Effector memory CD8-positive, alpha-beta T cell (primary cell): ENCODE data around the gene PSMB2.
A peak's percentile ranks its signal among the peaks of the same experiment; 100 is the strongest.

Experiments
- ATAC-seq: fragments of 150-1000 bp; cut with Tn5 transposase; replicated peaks from 2 replicates; pipeline ENCODE4 v1.10.0; 2021; ENCODE audit warnings: mild to moderate bottlenecking, moderate library complexity
- DNase-seq, 3 experiments: peaks; one replicate each; pipeline ENCODE4 v3.0.0; 2021
- H3K27ac Mint-ChIP-seq, 2 donors: one replicate each; pipeline ENCODE4 v1.8.0; 2022; ENCODE audit warnings: mild to moderate bottlenecking in 2 of 2, mixed read lengths in 2 of 2, moderate library complexity in 2 of 2
- H3K27me3 Mint-ChIP-seq, 2 donors: one replicate each; pipeline ENCODE4 v1.8.0; 2022; ENCODE audit warnings: mixed read lengths in 2 of 2
- H3K36me3 Mint-ChIP-seq: one replicate; pipeline ENCODE4 v1.8.0; 2022; ENCODE audit warnings: mild to moderate bottlenecking, moderate library complexity, mixed read lengths; ENCODE audit not compliant: insufficient read depth
- H3K4me1 Mint-ChIP-seq, 2 donors: one replicate each; pipeline ENCODE4 v1.8.0; 2022; ENCODE audit warnings: low read depth in 2 of 2, mixed read lengths in 2 of 2
- H3K4me3 Mint-ChIP-seq, 2 donors: one replicate each; pipeline ENCODE4 v1.8.0; 2022; ENCODE audit warnings: mild to moderate bottlenecking in 2 of 2, mixed read lengths in 2 of 2, moderate library complexity in 2 of 2
- H3K9me3 Mint-ChIP-seq, 2 donors: one replicate each; pipeline ENCODE4 v1.8.0; 2022; ENCODE audit warnings: mixed read lengths in 2 of 2

Gene PSMB2

DNA sequence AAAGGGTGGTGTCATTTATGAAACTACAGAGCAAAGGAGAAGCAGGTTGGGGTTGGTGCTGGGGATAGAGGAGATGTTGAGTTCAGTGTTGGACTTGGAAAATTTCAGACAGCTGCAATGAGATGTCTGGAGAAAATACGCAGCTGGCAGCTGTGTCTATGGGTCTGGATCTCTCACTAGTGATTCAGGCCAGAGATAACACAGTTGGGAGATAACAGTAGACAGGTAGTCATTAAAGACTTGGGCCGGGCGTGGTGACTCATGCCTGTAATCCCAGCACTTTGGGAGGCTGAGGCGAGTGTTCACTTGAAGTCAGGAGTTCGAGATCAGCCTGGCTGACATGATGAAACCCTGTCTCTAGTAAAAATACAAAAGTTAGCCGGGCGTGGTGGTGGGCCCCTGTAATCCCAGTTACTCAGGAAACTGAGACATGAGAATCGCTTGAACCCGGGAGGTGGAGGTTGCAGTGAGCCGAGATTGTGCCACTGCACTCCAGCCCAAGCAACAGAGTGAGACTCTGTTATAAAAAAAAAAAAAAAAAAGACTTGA is 70.7 kb downstream of the PSMB2 start:
- H3K4me1 Mint-ChIP-seq, result peaks cover 11 to 24% of the 10 kb centered on the region in 2 donors
- peak overlapping the region in 1 of 2 donors; percentile 10 for H3K27ac Mint-ChIP-seq
- no peak for ATAC-seq
- no peak for DNase-seq
- peaks cover 3% of the 10 kb centered on the region for H3K36me3 Mint-ChIP-seq
- no peaks in the 10 kb centered on the region for H3K9me3 Mint-ChIP-seq
- H3K4me3 Mint-ChIP-seq, result no peak overlapping the region
- H3K27me3 Mint-ChIP-seq, result no peaks in the 10 kb centered on the region

DNA sequence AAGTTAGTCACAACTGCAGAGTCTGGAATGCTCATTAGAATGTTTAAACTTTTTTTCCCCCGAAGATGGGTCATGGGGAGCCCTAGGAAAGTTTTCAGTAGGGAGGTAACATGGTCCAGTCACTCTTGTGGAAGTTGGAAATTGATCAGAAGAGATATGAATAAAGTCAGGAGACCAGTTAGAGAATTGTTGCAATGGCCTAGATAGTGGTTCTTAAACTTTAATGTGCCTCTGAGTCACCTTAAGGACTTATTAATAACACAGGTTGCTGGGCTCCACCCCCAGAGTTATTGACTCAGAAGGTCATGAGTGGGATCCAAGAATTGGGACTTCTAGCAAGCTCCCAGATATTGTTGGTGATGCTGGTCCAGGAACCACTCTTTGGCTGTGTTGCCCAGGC is 71.4 kb downstream of the PSMB2 start:
- Mint-ChIP-seq H3K36me3 (peaks cover 3% of the 10 kb centered on the region), H3K4me1 (peaks cover 6 to 19% of the 10 kb centered on the region in 2 donors), H3K27me3 (no peaks in the 10 kb centered on the region), H3K9me3 (no peaks in the 10 kb centered on the region), H3K27ac (peak overlapping the region in 1 of 2 donors; percentile 61), H3K4me3 (no peak overlapping the region)
- no peak for ATAC-seq
- DNase-seq, result no peak

DNA sequence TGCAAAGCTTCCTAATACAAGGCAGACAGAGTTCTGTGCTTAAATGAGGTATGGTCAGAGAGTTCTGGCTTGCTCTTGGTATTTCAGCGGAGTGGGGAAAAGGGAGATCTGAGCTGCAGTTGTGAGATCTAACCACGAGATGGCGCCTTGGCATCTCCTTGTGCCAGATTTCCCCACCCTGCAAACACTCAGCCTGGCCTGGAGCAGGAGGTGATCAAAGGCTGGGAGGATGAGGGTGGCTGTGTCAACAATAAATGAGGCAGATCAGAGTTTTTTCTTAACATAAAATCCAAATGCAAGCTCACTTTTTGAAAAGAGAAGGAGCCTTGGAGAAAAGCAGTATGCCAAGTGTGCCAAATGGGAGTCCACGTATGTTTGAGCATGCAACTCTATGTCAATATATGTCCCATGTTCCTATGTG is 72.3 kb downstream of the PSMB2 start:
- Mint-ChIP-seq H3K4me3 (no peak overlapping the region), H3K4me1 (peaks cover 14 to 27% of the 10 kb centered on the region in 2 donors), H3K9me3 (no peaks in the 10 kb centered on the region), H3K27me3 (no peaks in the 10 kb centered on the region), H3K27ac (no peak overlapping the region), H3K36me3 (peaks cover 3% of the 10 kb centered on the region)
- DNase-seq (peak; percentile 54 to 68 (median 58)), ATAC-seq (peak; percentile 61)

DNA sequence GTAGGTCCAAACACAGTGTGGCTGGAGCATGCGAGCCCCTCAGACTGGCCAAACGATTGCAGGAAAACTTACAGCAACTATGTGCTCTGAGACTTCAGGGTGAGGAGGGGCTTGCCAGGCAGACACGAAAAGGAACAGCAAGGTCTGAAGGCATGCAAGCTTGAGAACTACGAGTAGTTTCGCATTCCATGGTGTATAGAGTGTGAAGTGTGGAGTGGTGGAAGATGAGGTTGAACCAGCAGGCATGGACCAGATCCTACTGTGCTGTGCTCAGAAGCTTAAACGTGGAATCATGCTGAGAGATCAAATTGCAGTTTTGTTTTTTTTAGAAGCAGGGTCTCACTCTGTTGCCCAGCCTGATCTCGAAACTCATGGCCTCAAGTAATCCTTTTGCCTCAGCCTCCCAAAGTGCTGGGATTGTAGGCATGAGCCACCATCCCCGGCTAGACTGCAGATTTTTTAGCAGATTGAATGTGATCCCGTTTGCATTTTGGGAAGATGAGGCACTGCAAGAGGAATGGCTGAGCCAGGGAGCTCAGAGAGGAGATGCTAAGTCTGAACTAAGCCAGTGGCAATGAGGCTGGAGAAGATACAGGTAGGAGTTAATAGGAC is 73.3 kb downstream of the PSMB2 start:
- Mint-ChIP-seq H3K4me1 (peaks cover 14 to 27% of the 10 kb centered on the region in 2 donors), H3K9me3 (no peaks in the 10 kb centered on the region), H3K4me3 (no peak overlapping the region), H3K27me3 (no peaks in the 10 kb centered on the region), H3K27ac (no peak overlapping the region), H3K36me3 (peaks cover 3% of the 10 kb centered on the region)
- DNase-seq, result no peak
- no peak for ATAC-seq

DNA sequence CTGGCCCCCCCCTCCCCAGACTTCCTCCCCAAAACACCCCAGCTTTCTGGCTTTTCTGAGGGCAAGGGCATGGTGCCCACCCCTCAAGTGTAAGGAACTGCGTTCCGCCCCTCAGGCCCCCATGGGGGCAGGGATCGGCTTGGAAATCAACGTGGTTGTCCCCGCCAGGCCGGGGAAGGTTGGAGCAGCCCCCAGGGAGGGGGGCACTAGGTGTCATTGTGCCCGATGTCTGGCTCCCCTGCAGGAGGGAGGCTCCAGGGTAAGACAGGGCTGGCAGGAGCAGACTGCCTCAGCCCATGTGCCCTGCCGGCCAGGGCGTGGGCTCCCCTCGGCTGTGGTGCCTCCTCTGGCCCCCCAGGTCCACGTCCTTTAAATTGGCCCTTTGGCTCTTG is 75.6 kb downstream of the PSMB2 start:
- H3K9me3 Mint-ChIP-seq, result no peaks in the 10 kb centered on the region
- peaks cover 23 to 34% of the 10 kb centered on the region in 2 donors for H3K4me1 Mint-ChIP-seq
- no peaks in the 10 kb centered on the region for H3K27me3 Mint-ChIP-seq
- H3K27ac Mint-ChIP-seq, result no peak overlapping the region
- no peak for DNase-seq
- no peak overlapping the region for H3K4me3 Mint-ChIP-seq
- ATAC-seq, result no peak
- peaks cover 3% of the 10 kb centered on the region for H3K36me3 Mint-ChIP-seq

DNA sequence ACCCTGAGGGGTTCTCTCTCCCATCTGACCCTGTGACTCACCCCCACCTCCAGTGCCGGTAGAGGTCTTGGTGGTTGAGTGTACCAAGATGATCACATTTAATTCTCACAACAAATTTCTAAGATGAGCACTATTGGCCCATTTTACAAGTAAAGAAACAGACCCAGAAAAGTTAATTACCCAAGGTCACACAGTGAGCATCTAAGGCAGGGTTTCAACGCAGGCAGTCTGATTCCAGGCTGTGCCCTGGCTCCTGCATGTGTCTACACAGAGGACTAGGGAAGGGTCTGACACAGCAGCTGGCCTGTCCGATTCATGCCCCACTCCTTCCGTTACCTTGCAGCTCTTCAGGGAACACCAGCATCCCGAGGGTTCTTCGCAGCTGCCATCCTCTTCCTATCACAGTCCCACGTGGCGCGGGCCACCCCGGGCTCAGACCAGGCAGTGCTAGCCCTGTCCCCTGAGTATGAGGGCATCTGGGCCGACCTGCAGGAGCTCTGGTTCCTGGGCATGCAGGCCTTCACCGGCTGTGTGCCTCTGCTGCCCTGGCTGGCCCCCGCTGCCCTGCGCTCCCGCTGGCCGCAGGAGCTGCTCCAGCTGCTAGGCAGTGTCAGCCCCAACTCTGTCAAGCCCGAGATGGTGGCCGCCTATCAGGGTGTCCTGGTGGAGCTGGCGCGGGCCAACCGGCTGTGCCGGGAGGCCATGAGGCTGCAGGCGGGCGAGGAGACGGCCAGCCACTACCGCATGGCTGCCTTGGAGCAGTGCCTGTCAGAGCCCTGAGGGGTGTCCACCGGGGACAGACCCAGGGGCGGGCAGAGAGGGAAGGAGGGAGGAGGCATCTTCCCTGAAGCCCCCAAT is 76.2 kb downstream of the PSMB2 start:
- DNase-seq (no peak), ATAC-seq (no peak)
- no peaks in the 10 kb centered on the region for H3K27me3 Mint-ChIP-seq
- H3K36me3 Mint-ChIP-seq, result peaks cover 3% of the 10 kb centered on the region
- peak overlapping the region in 1 of 2 donors; percentile 8 for H3K27ac Mint-ChIP-seq
- no peaks in the 10 kb centered on the region for H3K9me3 Mint-ChIP-seq
- no peak overlapping the region for H3K4me3 Mint-ChIP-seq
- peaks cover 23 to 34% of the 10 kb centered on the region in 2 donors for H3K4me1 Mint-ChIP-seq

DNA sequence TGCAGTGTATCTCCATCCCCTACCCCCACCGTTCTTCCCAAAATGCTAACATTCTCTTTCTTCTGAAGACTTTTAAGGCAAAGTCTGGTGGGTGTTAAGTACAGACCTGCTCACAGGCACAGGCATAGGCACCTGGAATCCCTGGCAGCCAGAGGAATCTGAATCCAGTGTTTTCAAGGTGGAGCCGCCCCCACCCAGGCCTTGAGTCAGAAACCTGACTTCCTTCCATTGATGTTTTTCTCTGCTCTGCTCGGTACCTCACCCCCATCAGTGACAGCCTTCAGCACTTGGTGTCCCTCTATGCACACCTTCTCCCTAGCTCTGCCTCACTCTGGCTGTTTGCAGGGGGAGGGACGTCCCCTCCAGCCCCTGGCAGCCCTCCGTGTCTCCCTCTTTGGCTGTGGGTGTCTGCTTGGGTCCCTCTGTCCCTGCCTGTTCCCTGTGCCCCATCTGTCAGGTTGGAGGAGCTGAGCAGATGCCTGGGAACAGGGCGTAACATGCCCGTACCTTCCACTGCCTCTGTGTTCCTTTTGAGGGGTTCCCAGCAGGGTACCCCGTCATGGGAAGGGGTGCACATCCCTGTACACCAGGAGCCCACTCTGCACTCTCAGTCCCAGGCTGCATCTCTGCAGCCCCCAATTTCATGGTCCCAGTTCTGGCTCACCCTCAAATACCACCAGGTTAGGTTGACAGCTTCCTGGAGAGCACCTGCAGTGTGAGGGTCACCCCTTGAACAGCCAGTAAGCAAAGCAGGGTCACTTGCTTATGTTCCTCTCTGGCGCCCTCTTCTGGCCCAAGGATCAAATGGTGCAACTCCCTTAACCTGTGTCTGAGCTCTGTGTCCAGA is 77.1 kb downstream of the PSMB2 start:
- Mint-ChIP-seq H3K27me3 (no peaks in the 10 kb centered on the region), H3K36me3 (peaks cover 3% of the 10 kb centered on the region), H3K4me3 (no peak overlapping the region), H3K9me3 (no peaks in the 10 kb centered on the region), H3K4me1 (peaks cover 29 to 33% of the 10 kb centered on the region in 2 donors), H3K27ac (peak overlapping the region in 1 of 2 donors; percentile 8)
- DNase-seq (peak; percentile 75 to 83 (median 80)), ATAC-seq (peak; percentile 78)

DNA sequence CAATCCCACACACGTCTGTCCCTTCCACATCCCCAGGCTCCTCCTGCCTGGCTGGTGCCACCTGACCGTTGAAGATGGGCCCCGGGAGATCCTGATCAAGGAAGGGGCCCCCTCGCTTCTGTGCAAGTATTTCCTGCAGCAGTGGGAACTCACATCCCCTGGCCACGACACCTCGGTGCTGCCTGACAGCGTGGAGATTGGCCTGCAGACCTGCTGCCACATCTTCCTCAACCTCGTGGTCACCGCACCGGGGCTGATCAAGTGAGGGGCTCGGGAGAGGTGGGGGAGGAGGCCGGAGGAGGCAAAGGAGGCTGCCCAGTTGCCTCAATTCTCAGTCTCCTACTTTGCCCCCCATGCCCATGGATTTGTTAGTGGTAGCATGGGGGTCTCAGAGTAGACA is 78.2 kb downstream of the PSMB2 start:
- Mint-ChIP-seq H3K36me3 (peaks cover 4% of the 10 kb centered on the region), H3K4me1 (peaks cover 26 to 33% of the 10 kb centered on the region in 2 donors), H3K27me3 (no peaks in the 10 kb centered on the region), H3K27ac (peak overlapping the region; percentile 32 to 71), H3K4me3 (no peak overlapping the region), H3K9me3 (no peaks in the 10 kb centered on the region)
- ATAC-seq (no peak), DNase-seq (no peak)

DNA sequence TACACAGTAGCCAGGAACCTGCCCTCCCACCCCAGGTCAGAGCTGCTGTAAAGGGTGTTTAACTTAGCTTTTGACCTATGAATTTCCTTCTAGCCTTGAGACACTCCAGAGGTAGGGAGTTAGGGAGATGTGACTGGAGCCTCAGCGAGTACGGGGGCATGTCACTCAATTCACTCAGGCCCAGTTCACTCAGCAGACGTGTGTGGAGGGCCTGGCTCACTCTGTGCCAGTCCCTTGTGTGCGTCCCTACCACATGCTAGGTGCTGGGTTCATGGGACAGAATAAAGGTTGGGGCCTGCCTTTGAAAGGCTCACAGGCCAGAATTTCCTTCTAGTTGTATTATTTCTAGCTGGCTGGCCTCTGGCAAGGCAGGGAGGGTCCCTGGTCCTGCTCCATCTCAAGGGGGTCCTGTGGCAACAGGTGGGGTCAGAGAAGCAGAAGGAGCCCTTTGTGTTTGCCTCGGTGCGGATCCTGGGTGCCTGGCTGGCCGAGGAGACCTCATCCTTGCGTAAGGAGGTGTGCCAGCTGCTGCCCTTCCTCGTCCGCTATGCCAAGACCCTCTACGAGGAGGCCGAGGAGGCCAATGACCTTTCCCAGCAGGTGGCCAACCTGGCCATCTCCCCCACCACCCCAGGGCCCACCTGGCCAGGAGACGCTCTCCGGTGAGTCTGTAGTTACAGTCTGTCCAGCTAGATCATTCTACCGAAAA is 79.2 kb downstream of the PSMB2 start:
- Mint-ChIP-seq H3K4me1 (peaks cover 31 to 36% of the 10 kb centered on the region in 2 donors), H3K4me3 (no peak overlapping the region), H3K36me3 (peaks cover 14% of the 10 kb centered on the region), H3K9me3 (no peaks in the 10 kb centered on the region), H3K27ac (peak overlapping the region; percentile 32 to 71), H3K27me3 (no peaks in the 10 kb centered on the region)
- ATAC-seq, result no peak
- no peak for DNase-seq

DNA sequence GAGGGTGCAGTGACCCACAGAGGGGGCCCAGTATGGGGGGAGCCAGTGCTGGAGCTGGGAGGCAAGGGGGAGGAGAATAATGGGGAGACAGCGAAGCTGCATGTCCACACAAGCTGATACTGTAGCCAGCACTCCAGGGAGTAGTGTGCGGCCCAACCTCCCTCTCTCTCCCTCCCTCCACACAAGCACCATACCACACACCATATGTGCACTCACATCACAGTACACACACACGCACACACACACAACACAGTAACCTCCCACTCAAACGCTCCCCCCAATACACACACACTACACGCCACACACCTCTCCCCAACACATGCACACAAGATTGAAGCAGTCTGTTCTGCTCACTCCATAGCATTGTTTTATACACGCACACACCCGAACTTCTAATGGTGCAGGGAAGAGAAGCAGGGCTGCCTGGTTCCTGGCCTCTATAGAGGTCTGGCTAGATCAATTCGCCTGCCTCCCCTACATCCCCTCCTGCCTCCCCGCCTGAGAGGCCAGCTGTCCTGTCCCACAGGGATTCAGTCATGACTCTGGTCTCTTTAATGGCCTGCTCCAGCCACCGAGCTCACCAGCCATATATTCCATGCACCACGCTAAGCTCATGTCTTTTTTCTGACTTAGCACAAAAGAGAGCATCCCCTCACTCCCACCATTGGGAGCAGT is 79.9 kb downstream of the PSMB2 start:
- H3K36me3 Mint-ChIP-seq, result peaks cover 18% of the 10 kb centered on the region
- peaks cover 34 to 35% of the 10 kb centered on the region in 2 donors for H3K4me1 Mint-ChIP-seq
- DNase-seq (no peak), ATAC-seq (no peak)
- no peaks in the 10 kb centered on the region for H3K9me3 Mint-ChIP-seq
- H3K4me3 Mint-ChIP-seq, result no peak overlapping the region
- H3K27ac Mint-ChIP-seq, result peak overlapping the region; percentile 10 to 28
- H3K27me3 Mint-ChIP-seq, result no peaks in the 10 kb centered on the region

DNA sequence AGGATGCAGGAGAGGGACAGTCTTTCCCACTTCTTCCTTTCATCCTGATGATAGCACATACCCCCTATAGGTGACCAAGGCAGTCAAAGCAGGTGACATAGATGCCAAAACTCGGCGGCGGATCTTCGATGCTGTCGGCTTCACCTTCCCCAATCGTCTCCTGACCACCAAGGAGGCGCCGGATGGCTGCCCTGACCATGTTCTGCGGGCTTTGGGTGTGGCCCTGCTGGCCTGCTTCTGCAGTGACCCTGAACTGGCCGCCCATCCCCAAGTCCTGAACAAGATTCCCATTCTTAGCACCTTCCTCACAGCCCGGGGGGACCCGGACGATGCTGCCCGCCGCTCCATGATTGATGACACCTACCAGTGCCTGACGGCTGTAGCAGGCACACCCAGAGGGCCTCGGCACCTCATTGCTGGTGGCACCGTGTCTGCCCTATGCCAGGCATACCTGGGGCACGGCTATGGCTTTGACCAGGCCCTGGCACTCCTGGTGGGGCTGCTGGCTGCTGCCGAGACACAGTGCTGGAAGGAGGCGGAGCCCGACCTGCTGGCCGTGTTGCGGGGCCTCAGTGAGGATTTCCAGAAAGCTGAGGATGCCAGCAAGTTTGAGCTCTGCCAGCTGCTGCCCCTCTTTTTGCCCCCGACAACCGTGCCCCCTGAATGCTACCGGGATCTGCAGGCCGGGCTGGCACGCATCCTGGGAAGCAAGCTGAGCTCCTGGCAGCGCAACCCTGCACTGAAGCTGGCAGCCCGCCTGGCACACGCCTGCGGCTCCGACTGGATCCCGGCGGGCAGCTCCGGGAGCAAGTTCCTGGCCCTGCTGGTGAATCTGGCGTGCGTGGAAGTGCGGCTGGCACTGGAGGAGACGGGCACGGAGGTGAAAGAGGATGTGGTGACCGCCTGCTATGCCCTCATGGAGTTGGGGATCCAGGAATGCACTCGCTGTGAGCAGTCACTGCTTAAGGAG is 80.8 kb downstream of the PSMB2 start:
- H3K36me3 Mint-ChIP-seq, result peaks cover 15% of the 10 kb centered on the region
- H3K9me3 Mint-ChIP-seq, result no peaks in the 10 kb centered on the region
- no peak overlapping the region for H3K4me3 Mint-ChIP-seq
- H3K27me3 Mint-ChIP-seq, result no peaks in the 10 kb centered on the region
- peak overlapping the region; percentile 80 to 99 for H3K27ac Mint-ChIP-seq
- ATAC-seq, result no peak
- peaks cover 43 to 44% of the 10 kb centered on the region in 2 donors for H3K4me1 Mint-ChIP-seq
- DNase-seq, result no peak
